NCI-H1417 treated with DMSO at 0.1 percent for 48 hours (cell line): Measurements from ENCODE around the gene PCDHB16.
"Not testable (repeated sequence)": the region's sequence is repeated elsewhere in the genome, so short reads cannot be mapped to it uniquely, and the experiment has no call there.

ENCODE experiments used
- DNase-seq: peaks from one replicate; lab custom pipeline; 2025; lab: John Stamatoyannopoulos, UW

PCDHB16 gene

DNA sequence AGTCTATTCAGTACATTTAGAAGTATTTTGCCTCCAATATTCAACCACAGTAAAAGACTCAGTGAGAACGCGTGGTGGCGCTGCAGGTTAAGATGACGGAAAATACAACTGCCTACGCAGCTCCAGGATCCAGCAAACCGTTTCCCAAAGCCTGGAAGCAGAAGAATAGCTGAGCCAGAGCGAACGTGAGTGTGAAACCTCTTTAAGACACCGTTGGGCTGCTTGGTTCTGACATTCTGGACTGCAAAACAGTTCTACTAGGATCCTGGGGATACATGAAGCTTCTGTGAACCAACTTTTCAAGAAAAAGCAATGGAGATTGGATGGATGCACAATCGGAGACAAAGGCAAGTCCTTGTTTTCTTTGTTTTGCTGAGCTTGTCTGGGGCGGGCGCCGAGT, at the start of gene PCDHB16:
Gene PCDHB16, plus strand, starts transcription at position 140 of the 400 bp plus-strand sequence. Its CDS starts 173 bp downstream, at position 313.
- no peak for DNase-seq

DNA sequence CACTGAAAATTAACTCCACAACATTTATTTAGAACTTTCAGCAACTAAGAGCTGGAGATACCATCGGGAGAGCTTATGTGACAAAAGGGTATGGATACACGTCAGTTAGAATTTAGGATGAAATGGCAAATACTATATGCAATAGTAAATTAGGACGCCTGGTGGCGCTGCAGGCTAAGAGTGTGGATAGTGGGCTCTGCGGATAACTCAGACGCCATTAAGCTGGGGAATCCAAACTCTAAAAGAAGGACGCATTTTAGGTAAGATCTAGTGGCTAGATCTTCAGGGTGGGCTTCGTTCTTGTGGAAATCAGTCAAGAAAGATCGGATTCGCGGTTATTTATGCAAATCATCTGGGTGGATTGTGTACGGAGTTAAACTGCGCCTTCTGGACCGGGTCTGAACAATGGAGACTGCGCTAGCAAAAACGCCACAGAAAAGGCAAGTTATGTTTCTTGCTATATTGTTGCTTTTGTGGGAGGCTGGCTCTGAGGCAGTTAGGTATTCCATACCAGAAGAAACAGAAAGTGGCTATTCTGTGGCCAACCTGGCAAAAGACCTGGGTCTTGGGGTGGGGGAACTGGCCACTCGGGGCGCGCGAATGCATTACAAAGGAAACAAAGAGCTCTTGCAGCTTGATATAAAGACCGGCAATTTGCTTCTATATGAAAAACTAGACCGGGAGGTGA, 47.0 kb upstream of the PCDHB16 start, which contains the start of gene PCDHB5:
Gene PCDHB5, plus strand, starts transcription at position 177 of the 688 bp plus-strand sequence. Its CDS starts 229 bp downstream, at position 406.
- peak; percentile 42 for DNase-seq

DNA sequence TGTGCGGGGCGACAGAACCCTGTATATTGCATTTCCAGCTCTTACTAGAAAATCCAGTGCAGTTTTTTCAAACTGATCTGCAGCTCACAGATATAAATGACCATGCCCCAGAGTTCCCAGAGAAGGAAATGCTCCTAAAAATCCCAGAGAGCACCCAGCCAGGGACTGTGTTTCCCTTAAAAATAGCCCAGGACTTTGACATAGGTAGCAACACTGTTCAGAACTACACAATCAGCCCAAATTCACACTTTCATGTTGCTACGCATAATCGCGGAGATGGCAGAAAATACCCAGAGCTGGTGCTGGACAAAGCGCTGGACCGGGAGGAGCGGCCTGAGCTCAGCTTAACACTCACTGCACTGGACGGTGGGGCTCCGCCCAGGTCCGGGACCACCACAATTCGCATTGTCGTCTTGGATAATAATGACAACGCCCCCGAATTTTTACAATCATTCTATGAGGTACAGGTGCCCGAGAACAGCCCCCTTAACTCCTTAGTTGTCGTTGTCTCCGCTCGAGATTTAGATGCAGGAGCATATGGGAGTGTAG, 46.4 kb upstream of the PCDHB16 start:
- DNase-seq = no peak

DNA sequence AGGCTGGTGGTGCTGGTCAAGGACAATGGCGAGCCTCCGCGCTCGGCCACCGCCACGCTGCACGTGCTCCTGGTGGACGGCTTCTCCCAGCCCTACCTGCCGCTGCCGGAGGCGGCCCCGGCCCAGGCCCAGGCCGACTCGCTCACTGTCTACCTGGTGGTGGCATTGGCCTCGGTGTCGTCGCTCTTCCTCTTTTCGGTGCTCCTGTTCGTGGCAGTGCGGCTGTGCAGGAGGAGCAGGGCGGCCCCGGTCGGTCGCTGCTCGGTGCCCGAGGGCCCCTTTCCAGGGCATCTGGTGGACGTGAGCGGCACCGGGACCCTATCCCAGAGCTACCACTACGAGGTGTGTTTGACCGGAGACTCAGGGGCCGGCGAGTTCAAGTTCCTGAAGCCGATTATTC, 44.8 kb upstream of the PCDHB16 start:
- not testable (repeated sequence) for DNase-seq

DNA sequence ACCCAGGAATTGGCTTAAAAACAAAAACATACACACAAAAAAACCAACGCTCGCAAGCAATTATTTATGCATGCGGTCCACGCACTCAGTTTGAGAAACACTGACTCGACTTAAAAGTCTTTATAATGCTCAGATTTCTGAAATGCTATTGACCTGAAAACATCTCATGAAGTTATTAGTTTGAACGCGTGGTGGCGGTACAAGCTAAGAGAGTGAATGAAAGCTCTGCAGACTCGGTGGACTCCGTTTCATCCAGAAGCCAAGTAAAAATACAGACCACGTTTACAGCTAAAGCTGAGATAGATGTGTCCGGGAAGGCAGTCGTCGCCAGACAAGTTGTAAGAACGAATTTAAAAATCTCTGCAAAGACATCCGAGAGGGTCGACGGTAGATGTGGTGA, 32.4 kb upstream of the PCDHB16 start, which contains the start of gene PCDHB6:
Gene PCDHB6, plus strand, starts transcription at position 246 of the 400 bp plus-strand sequence. CDS start 201 bp downstream, outside the sequence.
- no peak for DNase-seq

DNA sequence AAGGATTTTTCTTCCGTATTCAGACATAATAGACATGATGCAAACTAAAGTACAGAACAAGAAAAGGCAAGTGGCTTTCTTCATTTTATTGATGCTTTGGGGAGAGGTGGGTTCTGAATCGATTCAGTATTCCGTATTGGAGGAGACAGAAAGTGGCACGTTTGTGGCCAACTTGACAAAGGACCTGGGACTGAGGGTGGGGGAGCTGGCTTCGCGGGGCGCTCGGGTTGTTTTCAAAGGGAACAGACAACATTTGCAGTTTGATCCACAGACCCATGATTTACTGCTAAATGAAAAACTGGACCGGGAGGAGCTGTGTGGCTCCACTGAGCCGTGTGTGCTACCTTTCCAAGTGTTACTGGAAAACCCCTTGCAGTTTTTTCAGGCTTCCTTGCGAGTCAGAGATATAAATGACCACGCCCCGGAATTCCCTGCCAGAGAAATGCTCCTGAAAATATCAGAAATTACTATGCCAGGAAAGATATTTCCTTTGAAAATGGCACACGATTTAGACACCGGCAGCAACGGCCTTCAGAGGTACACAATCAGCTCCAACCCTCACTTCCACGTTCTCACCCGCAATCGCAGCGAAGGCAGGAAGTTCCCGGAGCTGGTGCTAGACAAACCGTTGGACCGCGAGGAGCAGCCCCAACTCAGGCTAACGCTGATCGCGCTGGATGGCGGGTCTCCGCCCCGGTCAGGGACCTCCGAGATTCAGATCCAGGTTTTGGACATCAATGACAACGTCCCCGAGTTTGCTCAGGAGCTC, 31.8 kb upstream of the PCDHB16 start:
- DNase-seq = no peak

DNA sequence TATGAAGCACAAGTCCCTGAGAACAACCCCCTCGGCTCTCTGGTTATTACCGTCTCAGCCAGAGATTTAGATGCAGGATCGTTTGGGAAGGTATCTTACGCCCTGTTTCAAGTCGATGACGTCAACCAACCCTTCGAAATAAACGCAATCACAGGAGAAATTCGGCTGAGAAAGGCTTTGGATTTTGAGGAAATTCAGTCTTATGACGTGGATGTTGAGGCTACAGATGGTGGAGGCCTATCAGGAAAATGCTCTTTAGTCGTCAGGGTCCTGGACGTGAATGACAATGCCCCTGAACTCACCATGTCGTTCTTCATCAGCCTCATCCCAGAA, 31.2 kb upstream of the PCDHB16 start:
- no peak for DNase-seq

DNA sequence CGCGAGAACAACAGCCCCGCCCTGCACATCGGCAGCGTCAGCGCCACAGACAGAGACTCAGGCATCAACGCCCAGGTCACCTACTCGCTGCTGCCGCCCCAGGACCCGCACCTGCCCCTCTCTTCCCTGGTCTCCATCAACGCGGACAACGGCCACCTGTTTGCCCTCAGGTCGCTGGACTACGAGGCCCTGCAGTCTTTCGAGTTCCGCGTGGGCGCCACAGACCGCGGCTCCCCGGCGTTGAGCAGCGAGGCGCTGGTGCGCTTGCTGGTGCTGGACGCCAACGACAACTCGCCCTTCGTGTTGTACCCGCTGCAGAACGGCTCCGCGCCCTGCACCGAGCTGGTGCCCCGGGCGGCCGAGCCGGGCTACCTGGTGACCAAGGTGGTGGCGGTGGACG, 30.6 kb upstream of the PCDHB16 start:
- not testable (repeated sequence) for DNase-seq

DNA sequence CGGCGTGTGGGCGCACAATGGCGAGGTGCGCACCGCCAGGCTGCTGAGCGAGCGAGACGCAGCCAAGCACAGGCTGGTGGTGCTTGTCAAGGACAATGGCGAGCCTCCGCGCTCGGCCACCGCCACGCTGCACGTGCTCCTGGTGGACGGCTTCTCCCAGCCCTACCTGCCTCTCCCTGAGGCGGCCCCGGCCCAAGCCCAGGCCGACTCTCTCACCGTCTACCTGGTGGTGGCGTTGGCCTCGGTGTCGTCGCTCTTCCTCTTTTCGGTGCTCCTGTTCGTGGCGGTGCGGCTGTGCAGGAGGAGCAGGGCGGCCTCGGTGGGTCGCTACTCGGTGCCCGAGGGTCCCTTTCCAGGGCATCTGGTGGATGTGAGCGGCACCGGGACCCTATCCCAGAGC, 30.1 kb upstream of the PCDHB16 start:
- DNase-seq = not testable (repeated sequence)

DNA sequence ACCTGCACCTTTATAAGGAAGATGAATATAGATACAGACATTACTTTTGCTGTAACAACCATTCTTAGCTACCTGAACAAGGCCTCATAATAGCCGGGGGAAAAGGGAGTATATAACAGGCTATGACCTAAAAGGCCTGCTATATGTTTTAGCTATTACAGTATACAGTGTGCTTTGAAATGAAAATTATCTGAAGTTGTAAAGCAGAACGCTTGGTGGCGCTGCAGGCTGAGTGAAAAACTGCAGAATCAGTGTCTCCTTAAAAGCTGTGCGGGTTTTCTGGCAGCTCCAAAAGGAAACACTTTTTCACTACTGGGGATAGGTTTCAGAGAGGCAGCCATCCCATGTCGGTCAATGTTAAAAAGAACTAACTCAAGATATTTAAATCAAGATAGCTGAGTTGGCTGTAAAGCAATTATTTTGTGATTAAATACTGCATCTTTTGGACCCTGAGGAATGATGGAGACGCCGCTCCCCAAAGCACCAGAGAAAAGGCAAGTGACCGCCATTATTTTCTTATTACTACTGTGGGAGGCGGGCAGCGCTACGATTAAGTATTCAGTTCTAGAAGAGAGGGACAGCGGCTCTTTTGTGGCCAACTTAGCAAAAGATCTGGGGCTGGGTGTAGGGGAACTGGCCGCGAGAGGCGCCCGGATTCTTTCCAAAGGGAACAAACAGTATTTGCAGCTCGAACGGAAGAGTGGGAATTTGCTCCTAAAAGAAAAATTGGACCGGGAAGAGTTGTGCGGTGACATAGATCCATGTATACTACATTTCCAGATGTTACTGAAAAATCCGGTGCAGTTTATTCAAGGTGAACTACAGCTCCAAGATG, 26.4 kb upstream of the PCDHB16 start:
- no peak for DNase-seq

DNA sequence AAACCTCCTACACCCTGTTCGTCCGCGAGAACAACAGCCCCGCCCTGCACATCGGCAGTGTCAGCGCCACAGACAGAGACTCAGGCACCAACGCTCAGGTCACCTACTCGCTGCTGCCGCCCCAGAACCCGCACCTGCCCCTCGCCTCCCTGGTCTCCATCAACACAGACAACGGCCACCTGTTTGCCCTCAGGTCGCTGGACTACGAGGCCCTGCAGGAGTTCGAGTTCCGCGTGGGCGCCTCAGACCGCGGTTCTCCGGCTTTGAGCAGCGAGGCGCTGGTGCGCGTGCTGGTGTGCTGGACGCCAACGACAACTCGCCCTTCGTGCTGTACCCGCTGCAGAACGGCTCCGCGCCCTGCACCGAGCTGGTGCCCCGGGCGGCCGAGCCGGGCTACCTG, 24.8 kb upstream of the PCDHB16 start:
- not testable (repeated sequence) for DNase-seq

DNA sequence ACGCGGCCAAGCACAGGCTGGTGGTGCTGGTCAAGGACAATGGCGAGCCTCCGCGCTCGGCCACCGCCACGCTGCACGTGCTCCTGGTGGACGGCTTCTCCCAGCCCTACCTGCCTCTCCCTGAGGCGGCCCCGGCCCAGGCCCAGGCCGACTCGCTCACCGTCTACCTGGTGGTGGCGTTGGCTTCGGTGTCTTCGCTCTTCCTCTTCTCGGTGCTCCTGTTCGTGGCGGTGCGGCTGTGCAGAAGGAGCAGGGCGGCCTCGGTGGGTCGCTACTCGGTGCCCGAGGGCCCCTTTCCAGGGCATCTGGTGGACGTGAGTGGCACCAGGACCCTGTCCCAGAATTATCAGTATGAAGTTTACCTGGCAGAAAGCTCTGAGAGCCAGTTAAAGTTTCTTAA, 24.3 kb upstream of the PCDHB16 start:
- DNase-seq = not testable (repeated sequence)

DNA sequence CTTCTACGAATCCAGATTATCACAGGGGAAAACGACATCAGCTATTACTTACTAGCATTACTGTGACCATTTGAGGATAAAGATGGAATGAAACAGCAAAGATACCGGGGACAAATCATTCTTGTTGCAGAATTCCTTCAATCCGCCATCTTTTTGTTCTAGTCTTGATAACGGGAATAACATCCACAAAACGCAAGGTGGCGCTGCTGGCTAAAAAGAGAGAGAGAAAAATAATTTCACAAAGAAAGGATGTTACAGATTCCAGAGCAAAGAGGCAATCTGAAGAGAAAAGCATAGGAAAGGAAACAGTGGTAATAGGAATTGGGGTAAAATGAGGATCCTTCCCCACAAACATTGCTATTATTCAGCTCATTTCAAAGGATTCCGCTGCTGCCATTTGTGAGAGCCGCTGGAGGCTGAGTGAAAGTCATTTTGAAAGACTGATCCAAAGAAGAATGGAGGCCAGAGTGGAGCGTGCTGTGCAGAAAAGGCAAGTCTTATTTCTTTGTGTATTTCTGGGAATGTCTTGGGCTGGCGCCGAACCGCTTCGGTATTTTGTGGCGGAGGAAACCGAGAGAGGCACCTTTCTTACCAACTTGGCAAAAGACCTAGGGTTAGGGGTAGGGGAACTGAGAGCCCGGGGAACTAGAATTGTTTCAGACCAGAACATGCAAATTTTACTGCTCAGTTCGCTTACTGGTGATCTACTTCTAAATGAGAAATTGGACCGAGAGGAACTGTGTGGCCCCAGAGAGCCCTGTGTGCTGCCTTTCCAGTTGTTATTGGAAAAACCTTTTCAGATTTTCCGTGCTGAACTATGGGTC, 9.6 kb upstream of the PCDHB16 start, which contains the start of gene PCDHB7:
Gene PCDHB7, plus strand, starts transcription at position 264 of the 824 bp plus-strand sequence. Its CDS starts 192 bp downstream, at position 456.
- DNase-seq = no peak

DNA sequence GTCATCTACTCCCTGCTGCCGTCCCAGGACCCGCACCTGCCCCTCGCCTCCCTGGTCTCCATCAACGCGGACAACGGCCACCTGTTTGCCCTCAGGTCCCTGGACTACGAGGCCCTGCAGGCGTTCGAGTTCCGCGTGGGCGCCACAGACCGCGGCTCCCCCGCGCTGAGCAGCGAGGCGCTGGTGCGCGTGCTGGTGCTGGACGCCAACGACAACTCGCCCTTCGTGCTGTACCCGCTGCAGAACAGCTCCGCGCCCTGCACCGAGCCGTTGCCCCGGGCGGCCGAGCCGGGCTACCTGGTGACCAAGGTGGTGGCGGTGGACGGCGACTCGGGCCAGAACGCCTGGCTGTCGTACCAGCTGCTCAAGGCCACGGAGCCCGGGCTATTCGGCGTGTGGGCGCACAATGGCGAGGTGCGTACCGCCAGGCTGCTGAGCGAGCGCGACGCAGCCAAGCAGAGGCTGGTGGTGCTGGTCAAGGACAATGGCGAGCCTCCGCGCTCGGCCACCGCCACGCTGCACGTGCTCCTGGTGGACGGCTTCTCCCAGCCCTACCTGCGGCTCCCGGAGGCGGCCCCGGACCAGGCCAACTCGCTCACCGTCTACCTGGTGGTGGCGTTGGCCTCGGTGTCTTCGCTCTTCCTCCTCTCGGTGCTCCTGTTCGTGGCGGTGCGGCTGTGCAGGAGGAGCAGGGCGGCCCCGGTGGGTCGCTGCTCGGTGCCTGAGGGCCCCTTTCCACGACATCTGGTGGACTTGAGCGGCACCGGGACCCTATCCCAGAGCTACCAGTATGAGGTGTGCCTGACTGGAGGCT, 7.7 kb upstream of the PCDHB16 start:
- not testable (repeated sequence) for DNase-seq

DNA sequence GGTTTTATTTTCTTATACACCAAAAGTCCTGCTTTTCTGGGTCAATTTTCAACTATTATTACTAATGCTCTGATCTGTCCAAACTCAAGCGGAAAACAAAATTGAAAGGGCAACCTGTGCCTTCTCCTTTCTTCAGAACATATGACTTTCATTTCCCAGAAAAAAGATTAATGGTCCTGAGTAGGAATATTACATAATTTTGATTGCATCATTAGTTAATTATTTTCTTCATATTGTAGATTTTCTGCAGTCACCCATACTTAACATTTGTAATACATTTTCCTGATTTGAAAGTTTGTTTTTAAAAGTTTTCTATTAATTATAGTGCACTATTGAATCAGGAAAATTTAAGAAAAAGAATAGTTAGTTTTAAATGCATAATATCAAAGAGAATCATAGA, 6.3 kb upstream of the PCDHB16 start:
- no peak for DNase-seq

DNA sequence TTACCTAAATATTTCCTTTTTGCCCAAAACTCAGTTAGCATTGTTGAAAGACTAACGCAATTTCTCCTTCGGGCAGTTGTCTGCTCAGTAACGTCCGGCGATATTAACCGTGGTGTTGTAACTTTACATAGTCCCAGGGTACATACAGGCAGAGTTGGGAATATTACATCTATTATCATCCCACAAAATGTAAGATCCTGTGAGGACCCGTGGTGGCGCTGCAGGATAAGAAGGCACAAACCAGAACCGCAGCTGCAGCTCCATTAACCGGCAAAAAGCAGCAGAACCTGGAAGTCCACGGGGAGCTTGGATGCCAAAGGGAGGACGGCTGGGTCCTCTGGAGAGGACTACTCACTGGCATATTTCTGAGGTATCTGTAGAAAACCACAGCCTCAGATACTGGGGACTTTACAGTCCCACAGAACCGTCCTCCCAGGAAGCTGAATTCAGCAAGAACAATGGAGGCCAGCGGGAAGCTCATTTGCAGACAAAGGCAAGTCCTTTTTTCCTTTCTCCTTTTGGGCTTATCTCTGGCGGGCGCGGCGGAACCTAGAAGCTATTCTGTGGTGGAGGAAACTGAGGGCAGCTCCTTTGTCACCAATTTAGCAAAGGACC, 4.5 kb upstream of the PCDHB16 start, which contains the start of gene PCDHB8:
Gene PCDHB8, plus strand, starts transcription at position 214 of the 615 bp plus-strand sequence. Its CDS starts 245 bp downstream, at position 459.
- DNase-seq = not testable (repeated sequence)

DNA sequence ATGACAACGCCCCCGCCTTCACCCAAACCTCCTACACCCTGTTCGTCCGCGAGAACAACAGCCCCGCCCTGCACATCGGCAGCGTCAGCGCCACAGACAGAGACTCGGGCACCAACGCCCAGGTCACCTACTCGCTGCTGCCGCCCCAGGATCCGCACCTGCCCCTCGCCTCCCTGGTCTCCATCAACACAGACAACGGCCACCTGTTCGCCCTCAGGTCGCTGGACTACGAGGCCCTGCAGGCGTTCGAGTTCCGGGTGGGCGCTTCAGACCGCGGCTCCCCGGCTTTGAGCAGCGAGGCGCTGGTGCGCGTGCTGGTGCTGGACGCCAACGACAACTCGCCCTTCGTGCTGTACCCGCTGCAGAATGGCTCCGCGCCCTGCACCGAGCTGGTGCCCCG, 2.8 kb upstream of the PCDHB16 start:
- not testable (repeated sequence) for DNase-seq

DNA sequence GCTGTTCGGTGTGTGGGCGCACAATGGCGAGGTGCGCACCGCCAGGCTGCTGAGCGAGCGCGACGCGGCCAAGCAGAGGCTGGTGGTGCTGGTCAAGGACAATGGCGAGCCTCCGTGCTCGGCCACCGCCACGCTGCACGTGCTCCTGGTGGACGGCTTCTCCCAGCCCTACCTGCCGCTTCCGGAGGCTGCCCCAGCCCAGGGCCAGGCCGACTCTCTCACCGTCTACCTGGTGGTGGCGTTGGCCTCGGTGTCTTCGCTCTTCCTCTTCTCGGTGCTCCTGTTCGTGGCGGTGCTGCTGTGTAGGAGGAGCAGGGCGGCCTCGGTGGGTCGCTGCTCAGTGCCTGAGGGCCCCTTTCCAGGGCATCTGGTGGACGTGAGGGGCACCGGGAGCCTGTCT, 2.3 kb upstream of the PCDHB16 start:
- DNase-seq = not testable (repeated sequence)

DNA sequence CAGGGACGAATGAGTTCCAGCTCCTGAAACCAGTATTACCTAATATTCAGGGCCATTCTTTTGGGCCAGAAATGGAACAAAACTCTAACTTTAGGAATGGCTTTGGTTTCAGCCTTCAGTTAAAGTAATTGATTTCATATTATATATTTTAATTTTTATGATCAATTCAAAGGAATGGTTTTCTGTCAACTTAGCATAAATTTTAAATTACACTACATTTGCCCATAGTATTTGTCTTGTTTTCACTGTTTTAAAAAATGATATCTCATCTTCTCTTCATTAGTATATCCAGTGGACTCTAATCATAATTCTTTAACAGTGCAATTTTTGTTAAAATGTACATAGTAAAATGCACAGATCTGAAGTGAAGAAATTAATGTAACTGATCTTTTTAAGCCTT, 1.9 kb upstream of the PCDHB16 start:
- no peak for DNase-seq
